GM18519 (cell line): ENCODE results near the gene TMEM129.

Source experiments
- ATAC-seq: cut with Tn5 transposase; IDR thresholded peaks from one replicate; pipeline ENCODE4 v1.9.1; 2021; ENCODE audit warnings: mild to moderate bottlenecking, moderate library complexity; ENCODE audit not compliant: unreplicated experiment, low FRiP score

TMEM129 gene

DNA sequence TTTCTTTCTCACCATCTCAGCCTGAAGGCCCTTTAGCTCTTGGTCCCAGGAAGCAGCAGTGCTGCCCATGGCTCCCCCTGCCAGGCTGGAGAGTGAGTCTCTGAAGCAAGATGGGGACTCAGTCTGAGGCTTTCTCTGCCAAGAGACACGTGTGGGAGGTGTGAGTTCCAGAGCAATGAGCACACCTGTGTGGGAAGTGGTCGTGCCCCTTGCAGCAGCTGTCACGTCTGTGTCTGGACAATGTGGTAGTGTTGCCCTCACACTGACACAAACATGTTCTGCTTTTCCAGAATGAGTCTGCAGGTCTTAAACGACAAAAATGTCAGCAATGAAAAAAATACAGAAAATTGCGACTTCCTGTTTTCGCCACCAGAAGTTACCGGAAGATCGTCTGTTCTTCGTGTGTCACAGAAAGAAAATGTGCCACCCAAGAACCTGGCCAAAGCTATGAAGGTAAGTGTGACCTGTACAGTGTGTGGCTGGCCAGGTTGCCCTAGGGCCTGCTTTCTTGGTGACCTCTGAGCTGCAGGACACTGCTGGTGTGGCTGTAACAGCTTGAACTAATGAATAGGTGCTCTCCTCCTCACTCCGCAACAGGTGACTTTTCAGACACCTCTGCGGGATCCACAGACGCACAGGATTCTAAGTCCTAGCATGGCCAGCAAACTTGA lies 2.1 kb upstream of the TMEM129 start:
- no peak for ATAC-seq

DNA sequence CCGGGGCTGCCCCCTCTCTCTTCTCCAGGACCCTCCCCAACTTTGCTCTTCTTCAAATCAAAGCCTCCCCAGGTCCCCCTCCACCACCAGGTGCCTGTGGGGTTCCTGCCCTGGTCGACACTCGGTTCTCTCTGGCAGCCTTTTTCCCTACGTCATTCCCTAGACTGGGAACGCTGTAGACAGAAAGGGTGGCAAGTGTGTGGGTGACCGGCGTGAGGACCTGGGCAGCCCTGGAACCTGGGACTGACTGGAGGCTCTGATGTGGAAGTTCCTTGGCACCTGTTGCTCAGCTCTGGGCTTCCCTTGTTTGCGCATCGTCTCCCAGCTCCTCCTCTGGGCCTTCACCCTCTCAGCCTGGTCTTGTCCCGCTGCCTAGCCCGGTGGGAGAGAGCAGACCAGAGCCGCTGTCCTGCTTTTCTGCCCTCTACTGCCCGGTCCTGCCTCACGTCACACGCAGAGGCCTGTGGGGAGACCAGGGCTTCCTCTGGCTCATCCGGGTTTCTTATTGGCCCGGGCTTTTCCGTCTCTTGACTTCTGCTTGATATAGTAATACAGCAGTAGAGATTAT lies 1.5 kb upstream of the TMEM129 start:
- no peak for ATAC-seq

DNA sequence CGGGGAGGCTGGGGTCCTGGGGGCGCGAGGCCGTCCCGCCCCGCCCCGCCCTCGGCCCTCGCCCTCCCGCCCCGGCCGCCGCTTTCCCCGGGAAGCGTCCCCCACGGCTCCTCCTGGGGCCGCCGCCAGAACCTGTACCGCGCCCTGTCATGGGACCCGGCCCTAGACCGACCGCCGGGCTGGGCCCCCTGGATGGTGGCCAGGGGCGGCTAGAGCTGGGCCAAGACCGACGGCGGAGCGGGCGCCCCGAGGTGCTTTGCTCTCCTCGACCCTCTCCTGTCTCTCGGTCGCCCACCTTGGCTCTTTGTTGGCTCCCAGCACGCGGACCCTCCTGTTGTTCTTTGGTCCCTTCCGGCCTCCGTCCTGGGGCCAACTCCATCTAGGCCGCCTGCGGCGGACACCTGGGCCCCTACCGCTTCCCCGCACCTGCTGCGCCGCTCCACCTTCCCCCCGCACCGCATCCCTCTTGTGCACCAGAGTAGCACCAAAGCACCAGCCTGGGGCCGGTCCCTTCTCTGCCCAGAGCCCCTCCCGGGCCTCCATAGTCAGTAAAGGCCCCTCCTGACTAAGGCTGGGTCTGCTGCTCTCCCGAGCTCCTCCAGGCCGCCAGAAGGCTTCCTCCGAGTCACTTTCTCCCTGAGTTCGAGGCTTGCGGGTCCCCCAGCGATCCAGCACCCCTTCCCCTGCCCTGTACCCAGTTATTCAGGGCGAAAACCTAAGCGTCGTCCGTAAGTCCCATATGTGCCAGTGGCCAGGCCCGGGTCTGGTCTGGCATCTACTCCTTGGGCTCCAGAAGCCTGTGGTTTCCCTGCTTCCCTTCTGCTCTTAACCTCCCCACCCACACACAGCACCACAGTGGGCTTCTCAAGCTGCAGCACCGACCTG lies 785 bp upstream of the TMEM129 start:
- no peak for ATAC-seq

DNA sequence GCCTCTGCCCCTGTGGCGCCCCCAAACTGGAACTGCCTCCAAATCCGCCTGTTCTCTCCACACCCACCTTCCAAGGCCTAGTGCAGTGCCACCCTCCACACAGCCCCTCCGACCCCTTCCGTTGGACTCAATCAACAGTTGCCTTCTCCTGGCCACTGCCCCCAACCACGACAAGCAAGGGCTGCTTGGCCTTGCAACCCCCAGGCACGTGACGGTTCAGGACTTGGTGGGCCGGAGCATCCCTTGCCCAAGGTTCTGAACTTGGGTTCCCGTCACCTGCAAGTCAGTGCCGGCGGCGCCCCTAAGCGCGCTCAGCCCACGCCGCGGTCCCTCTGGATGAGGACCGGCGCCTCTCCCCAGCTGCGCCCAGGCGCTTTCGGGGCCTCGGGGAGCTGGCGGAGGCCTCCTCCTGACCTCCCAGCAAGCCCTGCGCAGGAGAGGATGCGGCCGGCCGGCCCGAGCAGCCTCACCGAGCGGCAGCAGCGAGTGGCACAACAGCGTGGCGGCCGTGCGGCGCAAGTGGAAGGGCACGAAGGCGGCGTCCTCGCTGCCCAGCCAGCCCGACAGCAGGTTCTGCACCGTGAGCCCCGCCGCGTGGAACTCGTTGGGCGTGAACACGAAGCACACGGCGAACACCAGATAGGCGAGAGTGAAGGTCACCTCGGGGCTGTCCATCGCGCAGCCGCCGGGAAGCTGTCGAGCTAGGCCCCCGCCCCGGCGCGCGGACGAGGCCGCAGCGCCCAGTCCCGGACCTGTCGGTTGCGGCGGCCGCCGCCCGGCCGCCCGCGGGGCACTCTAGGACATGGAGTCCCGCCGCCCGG lies 750 bp downstream of the TMEM129 start:
- peak; percentile 2 for ATAC-seq

DNA sequence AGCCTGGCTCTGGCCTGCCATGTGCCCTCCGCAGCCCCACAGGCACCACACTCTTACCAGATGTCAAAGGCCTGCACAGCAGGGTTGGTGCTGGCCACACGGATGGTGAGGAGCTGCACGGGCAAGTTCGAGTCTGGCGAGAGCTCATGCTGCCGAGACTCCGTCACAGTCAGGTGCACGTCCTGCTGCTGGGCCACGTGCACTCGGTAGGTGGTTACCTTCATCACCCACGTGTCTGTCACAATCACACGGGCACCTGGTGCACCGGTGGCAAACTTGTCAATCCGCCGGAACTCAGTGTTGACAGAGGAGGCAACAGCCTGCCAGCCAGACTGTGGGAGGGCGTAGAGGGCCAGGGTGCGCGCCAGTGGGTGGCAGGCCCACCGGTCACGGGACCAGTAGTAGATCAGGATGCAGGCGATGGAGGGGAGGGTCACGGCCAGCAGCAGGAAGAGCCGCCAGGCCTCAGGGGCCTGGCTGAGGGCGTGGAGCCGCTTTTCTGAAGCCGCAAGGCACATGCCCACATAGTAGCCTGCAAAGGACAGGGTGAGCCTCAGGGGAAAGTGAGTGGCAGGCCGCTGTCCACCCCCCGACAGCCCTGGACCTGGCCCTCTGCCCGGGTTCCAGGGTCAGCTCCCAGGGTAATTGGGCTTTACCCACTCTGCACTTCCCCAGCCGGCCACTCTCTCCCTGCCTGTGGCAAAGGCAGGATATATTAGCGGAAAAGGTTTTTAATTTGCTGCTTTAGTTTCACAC lies 2.9 kb downstream of the TMEM129 start:
- ATAC-seq: no peak

DNA sequence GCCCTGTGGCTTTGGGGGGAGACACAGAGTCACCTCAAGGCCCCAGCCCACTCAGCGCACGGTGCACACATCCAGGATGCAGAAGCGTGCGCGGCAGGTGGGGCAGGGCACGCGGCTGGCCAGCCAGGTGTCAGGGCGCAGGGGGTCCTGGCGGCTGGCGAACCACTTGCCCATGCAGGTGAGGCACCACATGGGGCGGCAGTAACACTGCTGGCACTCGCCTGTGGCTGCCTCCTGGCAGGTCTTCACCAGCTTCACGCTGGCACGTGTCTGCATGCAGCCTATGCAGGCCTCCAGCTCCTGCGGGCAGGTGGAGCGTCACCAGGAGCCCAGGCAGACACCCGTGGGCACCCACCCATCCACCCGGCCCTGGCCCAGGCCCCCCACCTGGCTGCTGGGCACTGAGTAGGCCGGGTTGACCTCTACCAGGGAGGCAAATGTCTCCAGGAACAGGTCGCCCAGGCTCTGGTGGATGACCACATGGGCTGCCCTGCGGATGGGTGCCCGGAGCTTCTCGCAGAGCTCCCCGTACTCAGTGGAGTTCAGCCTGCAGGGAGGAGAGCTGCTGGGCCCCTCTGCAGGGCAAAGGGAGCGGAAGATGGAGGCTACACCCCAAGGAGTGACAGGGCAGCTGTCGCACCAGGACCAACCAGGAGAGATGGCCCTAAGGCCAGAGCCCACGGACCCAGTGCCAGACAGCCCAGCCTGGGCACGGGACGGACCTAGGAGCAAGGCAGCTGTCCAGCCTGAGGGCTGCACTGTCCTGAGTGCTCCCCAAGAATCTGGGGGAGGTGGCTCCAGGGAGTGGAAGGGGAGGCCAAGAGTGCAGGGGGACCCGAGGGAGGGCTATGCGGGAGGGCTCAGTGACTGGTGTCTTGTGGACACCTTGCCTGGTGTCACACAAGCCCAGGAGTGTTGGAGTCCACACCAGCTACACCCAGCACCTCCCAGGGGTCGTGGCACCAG lies 3.7 kb downstream of the TMEM129 start:
- no peak for ATAC-seq

DNA sequence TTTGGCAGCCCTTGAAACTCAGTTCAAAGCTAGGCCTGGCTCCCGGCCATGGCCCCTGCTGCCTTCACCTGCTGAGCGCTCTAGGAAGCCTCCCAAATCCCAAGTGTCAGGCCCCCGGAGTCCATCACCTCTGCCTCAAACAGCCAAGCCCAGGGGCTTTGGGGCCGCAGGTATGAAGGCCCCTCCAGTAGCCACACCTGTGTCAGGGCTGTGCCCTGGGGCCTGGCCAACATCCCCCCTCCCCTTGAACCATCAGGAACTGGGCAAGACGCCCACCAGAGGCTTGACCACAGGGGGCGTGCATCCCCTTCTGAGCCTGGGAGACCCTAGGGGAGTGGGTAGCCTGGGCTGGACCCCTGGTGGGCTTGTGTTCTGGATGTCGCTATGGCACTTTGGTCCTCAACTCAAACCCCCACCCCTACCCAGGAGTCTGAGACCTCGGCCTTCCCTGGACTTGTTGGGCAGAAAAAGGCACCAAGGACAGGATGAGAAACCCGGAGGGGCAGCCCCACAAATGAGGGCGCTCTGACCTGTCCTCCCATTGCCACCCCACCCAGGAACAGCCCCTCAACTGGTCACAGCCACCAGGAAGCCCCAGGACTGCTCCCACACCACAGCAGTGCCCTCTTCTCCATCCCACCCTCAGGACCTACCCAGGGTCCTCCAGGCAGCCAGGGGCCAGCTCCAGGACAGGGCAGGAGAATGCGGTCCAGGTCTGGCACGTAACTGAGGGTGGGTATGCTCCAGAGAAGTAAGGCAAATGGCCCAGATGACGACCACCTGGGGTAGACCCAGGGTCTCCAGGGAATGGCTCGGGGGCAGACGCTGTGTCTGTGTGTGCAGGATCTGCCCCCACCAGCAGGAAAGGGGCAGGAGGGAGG lies 4.8 kb downstream of the TMEM129 start:
- ATAC-seq: no peak

DNA sequence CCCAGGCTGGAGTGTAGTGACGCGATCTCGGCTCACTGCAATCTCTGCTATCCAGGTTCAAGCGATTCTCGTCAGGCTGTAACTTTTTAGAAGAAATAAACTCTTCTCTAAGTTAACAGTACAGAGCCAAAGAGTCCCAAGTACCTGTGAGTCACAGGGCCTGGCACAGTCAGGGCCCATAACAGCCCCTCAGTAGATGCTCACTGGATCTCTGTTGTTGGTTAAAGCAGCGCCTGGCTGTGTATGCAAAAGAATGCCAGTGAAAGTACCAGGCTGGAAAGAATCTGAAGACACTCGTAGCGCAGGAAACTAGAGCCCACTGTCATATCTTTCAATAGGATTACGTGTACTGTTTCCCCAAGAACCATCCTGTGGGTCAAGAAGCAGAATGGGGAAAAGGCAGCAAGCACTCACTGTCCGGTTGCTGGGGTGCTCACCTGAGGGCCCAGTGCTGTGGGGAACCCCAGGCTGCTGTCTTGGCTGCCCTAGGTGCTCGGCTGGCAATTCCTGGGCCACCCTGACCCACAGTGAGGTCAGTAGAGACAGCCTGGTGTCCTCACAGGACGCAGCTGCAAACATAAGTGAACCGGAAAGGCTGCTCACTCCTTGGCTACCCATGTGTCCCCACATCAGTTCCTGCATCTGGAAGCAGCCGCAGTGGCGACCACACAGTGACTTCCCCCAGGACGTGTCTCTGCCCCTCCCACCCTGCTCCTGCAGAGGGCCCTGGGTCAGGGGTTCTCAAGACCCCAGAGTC lies 5.9 kb downstream of the TMEM129 start:
- no peak for ATAC-seq

DNA sequence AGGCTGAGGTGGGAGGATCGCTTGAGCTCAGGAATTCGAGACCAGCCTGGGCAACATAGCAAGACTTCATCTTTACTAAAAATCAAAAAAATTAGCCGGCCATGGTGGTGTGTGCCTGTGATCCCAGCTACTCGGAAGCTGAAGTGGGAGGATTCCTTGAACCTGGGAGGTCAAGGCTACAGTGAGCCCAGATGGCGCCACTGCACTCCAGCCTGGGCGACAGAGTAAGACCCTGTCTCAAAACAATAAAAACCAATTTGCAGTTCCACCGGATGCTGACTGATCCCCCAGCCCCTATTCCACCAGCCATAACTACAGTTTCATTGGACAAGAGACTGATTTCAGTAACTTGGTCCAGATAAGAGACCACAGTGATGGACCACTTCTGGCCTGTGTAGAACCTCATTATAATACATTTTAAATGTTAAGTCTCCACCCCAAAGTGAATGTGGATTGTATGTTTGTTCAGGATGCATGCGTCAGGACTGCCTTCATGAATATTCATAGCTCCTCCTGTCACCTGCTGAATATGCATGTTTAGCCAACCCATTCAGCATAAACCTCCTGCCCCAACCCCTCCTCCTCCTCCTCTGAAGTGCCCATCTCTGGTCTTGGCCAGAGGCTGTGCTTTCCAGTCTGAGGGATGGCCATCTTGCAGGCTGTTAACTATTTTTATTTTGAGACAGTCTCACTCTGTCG lies 6.7 kb downstream of the TMEM129 start:
- no peak for ATAC-seq

DNA sequence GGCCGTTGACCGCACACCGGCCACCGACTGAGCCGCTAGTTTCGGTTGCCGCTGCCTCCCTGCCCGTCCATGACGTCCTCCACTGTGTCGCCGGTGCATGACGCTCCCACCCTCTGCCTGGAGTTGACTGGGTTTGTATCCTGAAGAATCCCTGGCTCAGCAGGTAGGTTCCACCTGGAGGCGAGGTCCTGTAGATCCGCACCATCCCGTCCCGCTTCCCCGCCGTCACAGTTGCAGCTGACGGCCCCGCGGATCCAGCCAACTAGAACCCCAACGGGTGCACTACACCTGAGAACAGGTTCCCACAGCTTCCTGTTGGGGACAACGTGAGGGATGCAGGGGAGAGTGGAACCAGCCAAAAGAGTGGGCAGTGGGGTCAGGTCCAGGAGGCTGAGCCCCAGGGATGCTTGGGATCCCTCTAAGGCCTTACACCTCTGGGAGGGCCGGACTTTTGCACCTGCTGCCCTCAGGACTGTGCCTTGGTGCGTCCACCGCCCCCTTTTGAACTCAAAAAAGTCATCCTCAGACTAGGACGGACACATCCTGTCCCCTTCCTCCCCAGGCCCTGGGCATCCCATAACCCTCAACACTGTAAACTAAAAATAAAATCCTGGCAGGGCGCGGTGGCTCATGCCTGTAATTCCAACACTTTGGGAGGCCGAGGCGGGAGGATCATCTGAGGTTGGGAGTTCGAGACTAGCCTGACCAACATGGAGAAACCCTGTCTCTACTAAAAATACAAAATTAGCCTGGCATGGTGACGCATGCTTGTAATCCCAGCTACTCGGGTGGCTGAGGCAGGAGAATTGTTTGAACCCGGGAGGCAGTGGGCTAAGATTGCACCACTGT lies 7.9 kb downstream of the TMEM129 start:
- ATAC-seq: no peak

DNA sequence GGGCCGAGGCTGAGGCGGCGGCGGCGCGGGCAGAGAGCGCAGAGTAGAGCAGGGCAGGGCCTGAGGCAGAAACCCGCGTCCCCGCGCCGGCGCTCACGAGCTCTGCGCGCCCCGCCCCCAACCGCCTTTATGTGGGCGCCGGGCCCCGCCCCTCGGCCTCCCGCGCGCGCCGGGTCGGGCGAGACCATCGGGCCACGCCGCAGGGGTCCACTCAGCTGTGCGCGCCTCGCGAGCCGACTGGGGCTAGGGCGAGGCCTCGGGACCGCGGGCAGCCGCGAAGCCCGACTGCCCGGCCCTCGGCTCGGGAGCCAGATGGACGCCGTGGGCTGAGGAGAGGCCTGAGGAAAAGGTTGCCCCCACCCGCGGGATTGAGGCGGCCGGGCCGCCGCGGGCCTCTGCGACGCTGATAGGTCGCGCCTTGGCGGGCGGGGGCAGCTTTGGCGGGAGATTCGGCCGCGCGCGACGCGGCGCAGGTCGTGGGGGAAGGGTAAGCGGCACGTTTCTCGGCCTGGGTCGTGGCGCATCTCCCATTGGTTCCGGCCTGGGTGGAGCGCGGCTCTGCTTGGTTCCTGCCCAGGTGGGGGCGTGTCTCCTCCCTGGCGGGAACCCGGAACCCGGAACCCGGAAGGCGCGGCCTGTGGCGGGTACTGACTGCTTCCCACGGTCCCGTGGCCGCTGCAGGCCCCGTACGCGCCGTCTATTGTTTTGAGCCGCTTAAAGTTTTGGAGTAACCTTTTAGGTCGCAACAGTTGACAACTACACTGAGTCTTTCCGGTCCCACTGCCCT lies 8.7 kb downstream of the TMEM129 start, which contains the start of gene SLBP:
TSS of gene SLBP (minus strand) at position 104 of the 787 bp plus-strand sequence. CDS start 131 bp downstream, outside the sequence.
- ATAC-seq: peak; percentile 50

DNA sequence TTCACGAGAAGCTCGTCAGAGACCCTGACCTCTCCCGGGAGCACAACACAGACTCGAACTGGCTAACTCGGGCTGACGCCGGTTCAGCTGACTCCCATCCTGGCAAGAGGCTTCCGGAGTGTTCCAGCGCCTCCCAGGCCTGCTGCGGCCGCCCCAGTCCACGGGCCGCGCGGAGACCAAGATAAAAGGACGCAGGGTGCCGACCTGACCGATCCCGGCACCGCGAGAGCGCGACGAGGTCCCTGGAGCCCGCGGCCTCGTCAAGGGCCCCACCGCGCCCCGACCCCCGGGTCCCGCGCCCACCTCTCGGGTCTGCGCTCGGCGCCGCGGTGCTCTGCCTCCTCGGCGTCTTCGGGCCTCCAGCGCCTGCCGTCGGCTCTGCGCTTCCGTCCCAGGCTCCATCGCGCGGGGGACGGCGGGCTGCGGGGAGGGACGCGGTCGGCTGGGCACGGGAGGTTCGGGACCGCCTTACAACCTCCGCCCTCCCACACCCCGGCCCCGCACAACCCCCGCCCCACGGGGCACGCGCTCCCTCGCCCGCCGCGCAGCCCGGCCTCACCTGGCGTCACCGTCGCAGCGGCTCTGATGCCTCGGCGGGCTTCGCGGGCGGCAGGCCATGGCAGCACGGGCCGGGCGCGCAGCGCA lies 9.4 kb downstream of the TMEM129 start:
- peak; percentile 0 for ATAC-seq

DNA sequence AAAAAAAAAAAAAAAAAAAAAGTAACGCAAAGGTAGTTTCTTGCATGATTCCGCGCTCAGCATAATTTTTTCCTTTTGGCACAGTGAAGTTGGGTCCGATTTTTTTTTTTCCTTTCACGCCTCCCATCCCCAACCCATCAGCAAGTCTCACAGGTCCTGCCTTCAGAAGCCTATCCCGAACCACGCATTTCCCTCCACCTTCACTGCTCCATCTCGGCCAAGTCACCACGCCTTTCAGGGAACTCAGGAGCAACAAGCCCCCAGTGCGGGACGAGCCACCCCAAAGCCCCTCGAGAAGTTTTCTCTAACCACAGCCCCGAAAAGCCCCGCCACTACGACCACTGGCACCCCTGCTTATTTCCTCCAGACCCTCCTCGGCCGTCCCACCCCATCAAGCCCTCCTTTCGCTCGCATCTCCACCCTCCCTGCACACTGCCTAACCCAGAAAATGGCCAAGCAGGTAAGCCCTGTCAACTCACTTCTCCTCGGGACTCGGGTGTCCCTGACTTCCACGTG lies 10.0 kb downstream of the TMEM129 start:
- ATAC-seq: no peak

DNA sequence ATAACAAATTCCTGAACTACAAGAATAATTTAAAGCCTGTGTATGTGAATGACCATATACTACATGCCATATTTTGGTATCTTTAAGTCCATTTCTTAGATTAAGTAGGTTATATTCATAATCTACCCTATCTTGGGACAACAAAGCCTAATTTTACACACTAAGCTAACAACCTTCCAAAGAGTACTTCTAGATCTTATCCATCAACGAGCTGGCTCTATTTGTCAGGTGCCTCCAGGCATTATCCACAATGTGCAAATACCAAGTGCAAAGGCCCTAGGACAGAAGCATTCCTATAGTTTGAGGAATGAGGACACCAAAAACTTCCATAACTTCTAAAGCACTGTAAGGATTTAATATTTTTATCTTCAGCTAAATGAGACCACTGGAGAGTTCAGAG lies 12.5 kb downstream of the TMEM129 start:
- ATAC-seq: no peak
